OCI-LY7 (cell line): Measurements from ENCODE around the gene PDE11A. TPM values are rescaled to one million over a fixed set of nuclear protein-coding genes. Genes with fewer than 3 reads are reported as not detected.

Source experiments
- BruUV-seq: library from RNA; stranded (reverse); fragments of 400-500 nt; replicated peaks from 2 replicates; lab custom pipeline; 2021; lab: Mats Ljungman, UMichigan
- CTCF ChIA-PET: fragments of 300-600 bp; sonication (Branson Sonifier 250); formaldehyde crosslinking; loops from one replicate; lab custom pipeline; 2022; ENCODE audit warnings: antibody characterized with exemption; ENCODE audit not compliant: unreplicated experiment; lab: Charles Lee
- POLR2A ChIA-PET: fragments of 300-600 bp; sonication (Branson Sonifier 250); formaldehyde crosslinking; loops from one replicate; lab custom pipeline; 2022; ENCODE audit warnings: antibody characterized with exemption; lab: Charles Lee
- DNase-seq: peaks from one replicate; pipeline ENCODE4 v3.0.0-alpha.2; 2015; ENCODE audit warnings: low spot score
- H2AFZ ChIP-seq: fragments of 200-600 bp; sonication (generic), shearing (Covaris generic); 2 replicates; pipeline ENCODE4 v1.6.1; 2014; ENCODE audit warnings: mild to moderate bottlenecking, antibody characterized with exemption, low read length, moderate library complexity
- H3K27ac ChIP-seq: fragments of 200-600 bp; sonication (generic); 2 replicates; pipeline ENCODE4 v1.5.1; 2014; ENCODE audit warnings: mixed run types, low read depth, mild to moderate bottlenecking, moderate library complexity, low read length, inconsistent platforms; ENCODE audit not compliant: poor library complexity, severe bottlenecking
- H3K36me3 ChIP-seq: fragments of 200-600 bp; sonication (generic); 2 replicates; pipeline ENCODE4 v1.6.1; 2014; ENCODE audit warnings: mild to moderate bottlenecking, antibody characterized with exemption, low read length, moderate library complexity, mixed read lengths; ENCODE audit not compliant: insufficient read depth
- H3K4me1 ChIP-seq: fragments of 200-600 bp; sonication (generic); 2 replicates; pipeline ENCODE4 v1.5.1; 2014; ENCODE audit warnings: mild to moderate bottlenecking, low read length; ENCODE audit not compliant: insufficient read depth, poor library complexity, severe bottlenecking
- H3K4me2 ChIP-seq: fragments of 200-600 bp; sonication (generic); 2 replicates; pipeline ENCODE4 v1.6.1; 2014; ENCODE audit warnings: mild to moderate bottlenecking, low read length
- H3K4me3 ChIP-seq: fragments of 200-600 bp; sonication (generic); 2 replicates; pipeline ENCODE4 v1.5.1; 2014; ENCODE audit warnings: mild to moderate bottlenecking, low read depth, low read length; ENCODE audit not compliant: poor library complexity, severe bottlenecking
- H3K79me2 ChIP-seq: fragments of 200-600 bp; sonication (generic); 2 replicates; pipeline ENCODE4 v1.6.1; 2016; ENCODE audit warnings: low read depth, mild to moderate bottlenecking, low read length, moderate library complexity, mixed read lengths; ENCODE audit not compliant: insufficient read depth
- H3K9me2 ChIP-seq: fragments of 200-600 bp; sonication (generic); 2 replicates; pipeline ENCODE4 v1.6.1; 2016; ENCODE audit warnings: mild to moderate bottlenecking, low read length, mixed read lengths; ENCODE audit not compliant: insufficient read depth
- H3K9me3 ChIP-seq: fragments of 200-600 bp; sonication (generic); 2 replicates; pipeline ENCODE4 v1.6.1; 2014; ENCODE audit warnings: mild to moderate bottlenecking, mixed run types, low read length, mixed read lengths
- H4K20me1 ChIP-seq: fragments of 200-600 bp; sonication (generic); 2 replicates; pipeline ENCODE4 v1.6.1; 2014; ENCODE audit warnings: mild to moderate bottlenecking, antibody characterized with exemption, low read length, moderate library complexity, mixed read lengths; ENCODE audit not compliant: insufficient read depth
- CTCF ChIP-seq: fragments of 200-600 bp; sonication (generic); conservative IDR thresholded peaks from 2 replicates; pipeline ENCODE4 v1.5.1; 2014; ENCODE audit warnings: mild to moderate bottlenecking, antibody characterized with exemption, low read length, moderate library complexity, mixed read lengths
- EZH2phosphoT487 ChIP-seq: fragments of 200-600 bp; sonication (generic); IDR thresholded peaks from 2 replicates; pipeline ENCODE4 v1.6.1; 2018; ENCODE audit warnings: low read depth, borderline replicate concordance, mild to moderate bottlenecking, mixed run types, antibody characterized with exemption, low read length, moderate library complexity, mixed read lengths
- intact Hi-C: fragments of 100-400 bp; cut with micrococcal nuclease; formaldehyde crosslinking; loops from one replicate; pipeline ENCODE4 v1.10.0; 2022; ENCODE audit not compliant: unreplicated experiment
- total RNA-seq, 2 experiments: library from RNA; depleted of rRNA in 1 of 2; stranded (reverse); fragments of >200 nt in 1 of 2; shearing (Covaris generic) in 1 of 2; gene quantifications; 2 replicates each; pipeline ENCODE4 v1.2.3, GENCODE V29; 2014 to 2022

Gene PDE11A
- total RNA-seq, 2 experiments from 2014 or later, result 0.03 TPM; not detected in 1

DNA sequence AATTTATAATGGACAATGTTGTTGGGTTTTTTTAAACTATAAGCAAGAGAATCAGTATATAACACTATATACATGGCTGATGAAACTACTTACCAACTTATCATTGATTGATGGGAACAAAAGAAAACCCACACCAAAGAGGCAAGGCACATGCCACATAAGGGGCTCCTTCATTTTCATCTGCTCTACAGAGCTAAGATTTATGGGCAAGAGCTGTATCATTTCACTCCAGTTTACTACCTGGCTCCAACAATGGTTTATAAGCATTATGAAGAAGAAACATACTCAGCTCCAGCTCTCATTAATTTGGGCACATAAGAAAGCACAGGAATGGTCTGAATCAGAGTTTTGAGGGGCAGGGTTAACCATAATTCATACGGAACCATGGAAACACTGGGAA is 396.8 kb downstream of the PDE11A start:
- no peak overlapping the region for H3K4me2 ChIP-seq
- H2AFZ ChIP-seq, result no peak overlapping the region
- H3K9me3 ChIP-seq, result no peaks in the 10 kb centered on the region
- no peak for TF ChIP-seq CTCF
- no peak for TF ChIP-seq EZH2phosphoT487
- ChIA-PET POLR2A (no interaction called here), CTCF (interaction anchor here (0.5 kb wide), 1 partner anchor 1590 kb away, joined by 3 read pairs; no protein-coding TSS in a partner anchor)
- H3K36me3 ChIP-seq, result no peaks in the 10 kb centered on the region
- no peaks in the 10 kb centered on the region for H3K9me2 ChIP-seq
- no peaks in the 10 kb centered on the region for H3K79me2 ChIP-seq
- no TSS peak for BruUV-seq
- no peak for DNase-seq
- no peaks in the 10 kb centered on the region for H4K20me1 ChIP-seq
- intact Hi-C loops, result no loop called here
- no peaks in the 10 kb centered on the region for H3K4me1 ChIP-seq
- H3K4me3 ChIP-seq, result no peak overlapping the region
- no peak overlapping the region for H3K27ac ChIP-seq

GRCh38 chr2:177675350-177675821 is 397.2 kb downstream of the PDE11A start:
- Histone ChIP-seq H3K4me2 (no peak overlapping the region), H3K27ac (no peak overlapping the region), H2AFZ (no peak overlapping the region), H3K4me1 (no peaks in the 10 kb centered on the region), H3K4me3 (no peak overlapping the region), H3K9me3 (no peaks in the 10 kb centered on the region), H4K20me1 (no peaks in the 10 kb centered on the region), H3K36me3 (no peaks in the 10 kb centered on the region), H3K9me2 (no peaks in the 10 kb centered on the region), H3K79me2 (no peaks in the 10 kb centered on the region)
- TF ChIP-seq EZH2phosphoT487, result no peak
- TF ChIP-seq CTCF, result no peak
- intact Hi-C loops, result no loop called here
- no peak for DNase-seq
- BruUV-seq, result no TSS peak
- CTCF ChIA-PET, result interaction anchor here (0.5 kb wide), 1 partner anchor 1589 kb away, joined by 3 read pairs; no protein-coding TSS in a partner anchor
- POLR2A ChIA-PET, result no interaction called here
